HG03064 (cell line): Measurements from ENCODE around the gene GPX7.
"Not testable (repeated sequence)": the region's sequence is repeated elsewhere in the genome, so short reads cannot be mapped to it uniquely, and the experiment has no call there.

Experiments used
- ATAC-seq: cut with Tn5 transposase; IDR thresholded peaks from one replicate; pipeline ENCODE4 v1.9.1; 2021; ENCODE audit warnings: low read depth; ENCODE audit not compliant: unreplicated experiment

The GPX7 gene

DNA sequence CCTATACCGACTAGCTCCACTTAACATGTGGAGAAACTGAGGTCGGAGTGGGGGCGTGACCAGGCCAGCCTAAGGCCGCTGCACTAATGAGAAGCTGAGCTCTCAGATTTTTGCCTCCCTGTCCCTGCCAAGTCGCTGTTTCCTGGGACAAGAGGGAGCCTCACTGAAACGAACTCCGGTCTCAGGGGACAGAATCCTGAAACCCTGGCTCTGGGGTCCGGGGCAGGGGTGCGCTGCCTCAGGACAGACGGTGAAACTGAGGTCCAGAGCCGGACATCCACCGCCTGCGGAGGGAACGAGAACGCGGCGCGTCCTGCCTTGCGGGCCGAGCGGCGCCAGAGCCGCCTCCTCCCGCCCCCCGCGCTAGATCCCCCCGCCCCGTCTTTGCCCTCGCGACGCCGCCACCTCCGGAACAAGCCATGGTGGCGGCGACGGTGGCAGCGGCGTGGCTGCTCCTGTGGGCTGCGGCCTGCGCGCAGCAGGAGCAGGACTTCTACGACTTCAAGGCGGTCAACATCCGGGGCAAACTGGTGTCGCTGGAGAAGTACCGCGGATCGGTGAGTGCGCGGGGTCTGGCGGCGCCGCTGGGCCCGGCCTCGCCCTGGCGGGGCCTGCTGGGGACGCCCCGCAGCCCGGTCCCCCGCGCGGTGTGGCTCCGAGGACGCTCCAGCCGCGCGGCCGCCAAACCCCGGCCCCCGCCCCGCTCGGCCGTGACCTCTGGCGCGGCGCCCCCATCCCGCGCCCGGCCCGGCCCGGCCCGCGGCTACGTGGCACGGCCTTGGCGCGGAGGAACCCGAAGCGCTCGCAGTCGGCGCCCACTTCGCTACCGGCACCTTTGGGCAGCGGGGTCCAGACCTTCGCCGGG, at the start of gene GPX7:
Gene GPX7, plus strand, starts transcription at position 381 of the 865 bp plus-strand sequence. Its CDS starts 39 bp downstream, at position 420.
- ATAC-seq, result no peak

DNA sequence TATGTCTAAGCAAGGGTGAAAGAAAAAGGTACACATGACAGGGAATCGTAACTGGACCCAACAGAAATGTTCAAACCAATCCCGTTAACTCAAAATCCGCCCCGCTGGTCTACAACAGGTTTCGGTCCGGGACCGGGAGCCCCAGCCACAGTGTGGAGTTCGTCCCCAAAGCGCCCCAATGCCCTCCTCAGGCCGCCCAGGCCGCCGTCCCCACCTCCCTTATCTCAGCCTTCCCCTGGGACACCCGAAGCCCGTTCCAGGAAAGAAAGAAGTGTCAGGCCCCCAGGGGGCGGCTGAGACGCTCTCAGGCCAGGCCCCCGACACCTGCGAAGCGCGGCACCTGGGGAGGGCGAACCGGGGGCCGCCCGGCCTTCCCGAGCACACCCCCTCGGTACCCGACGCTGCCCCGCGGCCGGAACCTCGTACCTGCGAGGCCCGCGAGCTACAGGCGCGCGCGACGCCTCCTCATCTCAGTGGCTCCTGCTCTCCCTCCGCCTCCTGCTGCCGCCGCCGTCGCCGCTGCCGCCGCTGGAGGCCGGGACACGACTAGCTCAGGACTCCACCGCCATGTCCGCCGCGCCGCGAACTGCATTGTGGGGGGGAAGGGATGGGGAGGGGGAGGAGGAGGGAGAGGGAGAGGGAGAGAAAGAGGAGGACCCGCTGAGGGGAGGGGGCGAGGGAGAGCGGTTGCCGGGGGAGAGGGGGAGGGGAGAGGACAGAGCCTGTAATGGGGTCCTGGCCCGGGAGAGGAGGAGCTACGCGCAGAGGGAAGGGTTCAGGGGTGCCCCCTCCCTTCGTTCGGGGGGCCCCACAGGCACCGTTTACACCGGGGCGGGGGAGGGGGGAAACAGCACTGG, 49.4 kb upstream of the GPX7 start, which contains the start of gene TUT4:
Gene TUT4, minus strand, starts transcription at position 588 of the 857 bp plus-strand sequence. CDS start 26,812 bp downstream, outside the sequence.
- ATAC-seq, result peak; percentile 40

DNA sequence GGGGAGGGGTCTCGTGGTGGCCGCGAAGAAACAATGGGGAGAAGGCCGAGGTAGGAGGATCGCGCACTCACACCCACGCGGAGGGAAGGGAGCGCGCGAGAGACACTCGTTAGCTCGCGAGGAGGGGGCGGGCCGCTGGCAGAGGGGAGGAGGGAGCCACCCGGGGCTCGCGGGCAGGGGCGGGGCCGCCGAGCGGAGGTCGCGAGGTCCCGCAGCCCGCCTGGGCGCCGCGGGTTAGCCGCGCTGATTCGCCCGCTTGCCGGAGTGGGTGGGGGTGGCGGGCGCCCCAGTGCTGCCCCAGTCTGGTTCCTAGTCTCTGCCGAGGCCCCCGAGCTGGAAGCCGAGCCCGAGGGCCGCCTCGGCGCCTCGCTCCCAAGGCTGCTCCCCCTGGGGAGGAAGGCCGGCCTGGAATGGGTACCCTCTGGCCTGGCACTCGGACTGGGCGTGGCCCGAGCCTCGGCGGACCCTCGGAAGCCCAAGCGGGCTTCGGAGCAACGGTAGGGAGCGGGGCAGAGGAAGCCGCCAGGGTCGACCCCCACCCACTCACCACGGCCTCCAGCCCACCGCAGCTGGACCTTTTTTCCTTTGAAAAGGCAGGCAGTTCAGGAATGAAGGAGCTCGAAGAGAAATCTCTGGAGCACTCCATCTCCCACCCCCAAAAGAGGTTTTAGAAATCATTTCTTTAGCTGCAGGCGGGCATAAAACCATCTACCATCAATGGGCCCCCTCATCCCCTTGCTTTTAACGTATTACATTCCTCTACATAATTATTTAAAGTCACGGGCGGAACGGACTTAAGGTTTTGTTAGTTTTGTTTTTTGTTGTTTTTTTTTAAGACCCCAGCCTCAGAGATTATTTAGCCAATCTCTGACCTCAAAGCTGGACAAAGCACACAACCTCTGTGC, 48.6 kb upstream of the GPX7 start:
- ATAC-seq, result peak; percentile 65

DNA sequence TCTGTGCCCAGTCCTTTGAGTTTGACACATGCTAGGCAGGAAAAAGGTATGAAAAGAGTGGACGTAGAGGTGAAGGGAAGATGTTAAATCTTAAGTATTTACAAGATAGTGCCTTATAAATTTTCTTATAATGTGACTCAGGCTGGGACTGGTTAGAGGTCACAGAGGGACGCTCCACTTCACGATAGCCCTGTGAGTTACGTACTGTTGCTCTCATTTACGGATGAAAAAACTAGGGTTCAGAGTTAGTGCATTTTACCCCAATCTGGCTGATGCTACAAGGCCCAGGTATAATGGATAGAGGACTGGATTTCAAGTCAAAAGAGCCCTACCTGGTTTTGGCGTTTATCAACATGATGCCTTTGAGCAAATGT, 47.9 kb upstream of the GPX7 start:
- no peak for ATAC-seq

DNA sequence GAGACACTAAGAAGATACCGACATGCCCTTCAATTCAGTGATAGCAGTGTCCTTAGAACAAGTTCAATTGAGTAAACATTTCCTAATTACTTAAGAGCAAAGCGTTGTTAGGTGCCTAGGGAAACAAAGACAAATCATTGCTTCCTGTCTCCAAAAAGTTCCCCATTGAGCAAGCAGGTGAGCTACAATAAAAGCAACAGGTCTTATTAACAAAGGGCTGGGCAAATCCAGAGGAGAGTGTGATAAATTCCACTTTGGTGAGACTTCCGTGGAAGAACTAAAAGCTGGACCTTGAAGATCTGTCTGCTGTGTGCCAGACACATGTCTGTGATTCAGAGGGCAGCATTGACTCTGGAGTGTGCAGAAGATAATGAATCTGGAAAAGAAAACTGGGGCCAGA, 47.4 kb upstream of the GPX7 start:
- no peak for ATAC-seq

DNA sequence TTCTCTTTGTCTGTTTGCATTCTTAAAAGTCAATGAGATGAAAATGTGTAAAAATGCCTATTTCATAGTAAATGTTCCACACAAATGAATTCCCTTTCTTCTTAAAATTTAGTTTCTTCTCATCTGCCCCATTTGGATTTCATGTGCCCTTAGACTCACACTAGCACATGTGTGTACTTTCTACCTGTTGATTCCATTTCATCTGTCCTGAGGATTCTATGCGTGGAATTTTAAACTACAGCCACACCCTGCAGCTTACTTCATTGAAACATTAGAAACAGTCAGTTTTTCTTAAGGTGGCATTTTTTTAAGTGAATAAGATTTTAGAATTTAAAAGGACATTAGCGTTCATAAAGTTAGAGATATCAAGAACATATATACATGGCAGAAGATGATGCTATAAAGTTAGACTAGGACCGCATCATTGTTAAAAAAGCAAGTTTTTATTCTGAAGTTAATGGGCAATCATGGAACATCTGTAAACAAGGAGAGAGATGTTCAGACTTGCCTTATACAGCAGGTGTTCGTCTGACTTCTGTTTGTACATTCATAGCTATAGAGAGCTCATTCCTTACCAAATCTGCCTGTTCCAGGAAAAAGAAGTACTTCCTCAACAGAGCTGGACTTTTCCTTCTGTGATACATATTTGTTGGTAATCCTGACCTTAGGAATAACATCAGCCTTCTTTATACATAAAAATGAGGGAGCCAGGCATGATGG, 45.4 kb upstream of the GPX7 start:
- no peak for ATAC-seq

DNA sequence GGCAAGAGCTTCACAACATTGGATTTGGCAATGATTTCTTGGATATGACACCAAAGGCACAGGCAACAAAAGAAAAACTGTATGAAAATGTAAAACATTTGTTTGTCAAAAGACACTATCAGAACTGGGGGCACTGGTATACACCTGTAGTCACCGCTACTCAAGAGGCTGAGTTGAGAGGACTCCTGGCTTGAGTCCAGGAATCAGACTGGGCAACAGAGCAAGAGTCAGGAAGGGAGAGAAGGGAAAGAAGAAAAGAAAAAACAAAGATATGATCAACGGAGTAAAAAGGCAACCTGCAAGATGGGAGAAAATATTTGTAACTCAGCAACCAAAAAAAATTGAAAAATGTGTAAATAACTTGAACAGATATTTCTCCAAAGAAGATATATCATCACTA, 43.2 kb upstream of the GPX7 start:
- ATAC-seq, result no peak

DNA sequence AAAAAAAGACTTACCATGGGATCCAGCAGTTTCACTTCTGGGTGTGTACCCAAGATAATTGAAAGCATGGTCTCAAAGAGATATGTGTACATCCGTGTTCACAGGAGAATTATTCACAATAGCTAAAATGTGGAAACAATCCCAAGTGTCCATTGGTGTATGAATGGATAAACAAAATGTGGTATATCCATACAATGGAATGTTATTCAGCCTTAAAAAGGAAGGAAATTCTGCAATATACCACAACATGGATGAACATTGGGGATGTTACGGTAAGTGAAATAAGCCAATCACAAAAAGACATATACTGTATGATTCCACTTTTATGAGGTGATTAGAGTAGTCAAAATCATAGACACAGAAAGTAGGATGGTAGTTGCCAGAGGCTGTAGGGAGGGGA, 42.3 kb upstream of the GPX7 start:
- ATAC-seq, result no peak

DNA sequence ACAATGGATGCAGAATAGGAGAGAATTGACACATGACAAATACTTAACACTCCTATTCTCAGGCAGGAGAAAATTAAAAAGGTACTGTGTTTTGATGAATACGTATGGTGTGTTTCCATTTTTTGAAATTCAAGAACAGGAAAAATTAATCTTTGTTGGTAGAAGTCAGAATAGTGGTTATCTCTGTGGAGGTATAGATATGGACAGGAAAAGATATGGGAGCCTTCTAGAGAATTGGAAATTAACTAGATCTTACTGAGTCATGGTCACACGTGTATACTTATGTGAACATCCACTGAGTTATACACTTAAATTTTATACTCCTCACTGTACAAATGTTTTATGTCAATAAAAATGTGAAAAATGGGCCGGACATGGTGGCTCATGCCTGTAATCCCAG, 39.4 kb upstream of the GPX7 start:
- no peak for ATAC-seq

DNA sequence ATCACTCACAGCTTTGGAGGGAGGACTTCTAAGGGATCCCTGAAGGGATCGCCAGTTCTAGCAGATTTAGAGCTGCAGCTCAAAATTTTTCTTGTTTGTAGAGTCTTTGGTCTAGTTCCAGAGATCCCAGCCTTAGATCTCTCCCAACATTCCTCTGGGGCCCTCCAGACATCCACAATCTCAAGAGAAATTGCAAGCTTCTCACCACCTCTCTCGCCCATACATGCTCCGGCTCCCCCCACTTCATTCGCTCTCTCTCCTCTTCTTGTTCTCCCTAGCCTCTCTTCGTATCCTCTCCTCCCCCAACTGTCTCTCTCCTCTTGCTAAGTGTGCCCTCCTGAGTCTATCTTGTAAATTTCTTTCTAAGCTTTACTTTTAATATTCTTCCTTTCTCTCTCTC, 34.2 kb upstream of the GPX7 start:
- no peak for ATAC-seq

DNA sequence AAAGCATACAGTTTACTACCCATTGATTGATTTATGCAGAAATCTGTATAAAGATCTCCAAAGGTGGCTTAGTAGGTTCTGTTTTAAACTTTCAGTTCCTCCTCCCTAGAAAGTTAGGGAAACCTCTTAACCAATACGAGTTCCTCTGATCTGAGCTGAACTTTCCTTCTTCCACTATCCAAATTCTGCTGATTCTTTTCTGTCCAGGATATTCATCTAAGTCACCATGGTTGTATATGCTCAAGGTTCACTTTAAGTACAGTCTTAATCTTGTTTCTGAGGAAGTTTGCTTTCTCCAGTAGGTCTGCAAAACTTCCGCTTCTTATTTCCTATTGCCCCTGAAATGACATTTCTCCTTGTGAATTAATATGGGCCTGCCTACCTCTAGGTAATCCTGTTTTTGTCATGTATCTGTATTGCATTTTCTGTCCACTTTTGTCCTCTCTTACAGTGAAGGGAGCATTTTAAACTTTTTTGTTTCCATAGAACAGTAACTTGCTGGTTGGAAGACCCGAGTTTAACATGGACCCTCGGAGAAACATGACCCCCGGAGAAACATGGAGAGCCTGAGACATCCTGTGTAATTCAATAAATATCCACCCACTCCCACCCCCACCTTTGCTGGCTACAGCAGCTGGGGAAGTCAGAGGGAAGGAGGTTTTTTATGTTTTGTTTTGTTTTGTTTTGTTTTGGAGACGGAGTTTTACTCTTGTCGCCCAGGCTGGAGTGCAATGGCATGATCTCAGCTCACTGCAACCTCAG, 32.5 kb upstream of the GPX7 start:
- ATAC-seq, result no peak

DNA sequence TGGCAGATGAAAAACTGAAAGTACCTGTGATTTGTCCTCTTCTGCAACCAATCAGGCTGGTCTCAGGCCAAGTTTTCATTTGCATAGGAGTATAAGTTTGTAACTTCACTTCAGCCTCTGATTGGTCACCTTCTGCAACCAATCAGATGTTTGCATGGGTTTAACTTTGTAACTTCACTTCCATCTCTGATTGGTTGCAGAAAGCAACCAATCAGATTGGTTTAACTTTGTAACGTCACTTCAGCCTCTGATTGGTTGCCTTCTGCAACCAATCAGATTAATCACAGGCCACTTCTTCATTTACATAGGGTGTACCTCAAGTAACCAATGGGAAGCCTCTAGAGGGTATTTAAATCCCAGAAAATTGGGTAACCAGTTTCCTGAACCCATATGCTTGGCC, 30.4 kb upstream of the GPX7 start:
- no peak for ATAC-seq

DNA sequence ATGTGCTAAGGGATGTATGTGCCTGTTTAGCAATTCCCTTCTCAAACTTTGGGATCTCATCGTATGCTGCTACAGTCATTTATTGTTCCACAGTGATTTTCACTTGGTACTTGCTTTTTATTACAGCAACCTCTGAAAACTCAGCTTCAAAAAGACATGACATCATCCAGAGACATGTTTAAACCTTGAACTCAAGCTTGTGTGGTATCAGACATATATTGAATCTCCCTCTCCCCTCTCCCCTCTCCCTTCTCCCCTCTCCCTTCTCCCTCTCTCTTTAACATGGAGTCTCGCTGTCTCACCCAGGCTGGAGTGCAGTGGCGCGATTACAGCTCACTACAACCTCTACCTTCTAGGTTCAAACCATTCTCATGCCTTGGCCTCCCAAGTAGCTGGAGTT, 29.8 kb upstream of the GPX7 start:
- ATAC-seq, result no peak

DNA sequence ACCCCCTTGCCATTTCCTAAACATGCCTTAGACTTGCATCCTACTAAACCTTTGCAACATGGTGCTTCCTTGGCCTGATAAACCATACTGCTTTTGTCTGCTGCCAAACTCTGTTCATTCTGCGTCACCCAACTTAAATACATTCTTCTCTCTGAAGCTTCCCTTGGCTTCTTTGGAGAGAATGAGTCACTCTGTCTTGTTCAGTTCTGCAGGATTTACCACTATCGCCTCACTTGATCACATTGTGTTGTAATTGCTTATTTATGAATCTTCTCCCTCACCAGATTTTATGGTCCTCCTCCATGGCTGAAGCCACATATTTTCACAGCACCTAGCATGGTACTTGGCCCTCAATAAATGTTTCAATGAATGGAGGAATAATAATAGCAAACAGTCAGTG, 27.6 kb upstream of the GPX7 start:
- no peak for ATAC-seq

DNA sequence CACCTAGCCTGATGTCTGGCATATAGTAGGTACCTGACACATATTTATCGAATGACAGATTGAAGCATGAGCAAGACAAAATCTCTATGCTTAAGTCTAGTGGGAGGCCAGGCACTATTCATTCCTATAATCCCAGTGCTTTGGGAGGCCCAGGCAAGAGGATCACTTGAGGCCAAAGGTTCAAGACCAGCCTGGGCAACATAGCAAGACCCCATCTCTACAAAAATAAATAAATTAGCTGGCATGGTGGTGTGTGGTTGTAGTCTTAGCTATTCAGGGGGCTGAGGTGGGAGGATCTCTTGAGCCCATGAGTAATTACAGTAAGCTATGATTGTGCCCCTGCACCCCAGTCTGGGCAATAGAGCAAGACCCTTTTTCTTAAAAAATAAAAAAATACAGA, 26.1 kb upstream of the GPX7 start:
- no peak for ATAC-seq

DNA sequence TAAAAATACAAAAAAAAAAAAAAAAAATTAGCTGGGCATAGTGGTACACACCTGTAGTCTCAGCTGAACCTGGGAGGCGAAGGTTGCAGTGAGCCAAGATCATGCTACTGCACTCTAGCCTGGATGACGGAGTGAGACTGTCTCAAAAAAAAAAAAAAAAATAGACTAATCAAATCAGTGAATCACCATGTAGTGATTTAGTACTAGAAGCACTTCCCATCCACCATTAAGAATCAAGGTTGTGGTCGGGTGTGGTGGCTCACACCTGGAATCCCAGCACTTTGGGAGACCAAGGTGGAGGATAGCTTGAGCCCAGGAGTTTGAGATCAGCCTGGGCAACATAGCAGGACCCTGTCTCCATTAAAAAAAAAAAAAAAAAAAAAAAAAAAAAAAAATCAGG, 24.1 kb upstream of the GPX7 start:
- not testable (repeated sequence) for ATAC-seq

DNA sequence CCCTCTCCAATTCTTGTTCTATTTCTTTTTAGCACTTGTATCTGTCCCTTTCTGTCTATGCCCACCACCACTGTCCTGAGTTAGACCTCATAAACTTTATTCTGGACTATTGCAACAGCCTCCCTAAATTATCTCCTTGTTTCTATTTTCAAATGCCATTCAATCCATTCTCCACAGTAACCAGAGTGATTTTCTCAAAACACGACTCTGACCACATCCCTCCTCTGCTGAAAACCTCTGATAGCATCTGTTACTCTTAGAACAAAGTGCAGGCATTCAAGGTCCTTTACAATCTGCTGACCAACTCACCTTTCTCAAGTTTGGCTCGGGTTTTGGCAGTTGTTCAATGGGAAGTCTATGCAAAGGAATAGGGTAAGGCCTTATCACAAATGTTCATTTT, 22.8 kb upstream of the GPX7 start:
- no peak for ATAC-seq

DNA sequence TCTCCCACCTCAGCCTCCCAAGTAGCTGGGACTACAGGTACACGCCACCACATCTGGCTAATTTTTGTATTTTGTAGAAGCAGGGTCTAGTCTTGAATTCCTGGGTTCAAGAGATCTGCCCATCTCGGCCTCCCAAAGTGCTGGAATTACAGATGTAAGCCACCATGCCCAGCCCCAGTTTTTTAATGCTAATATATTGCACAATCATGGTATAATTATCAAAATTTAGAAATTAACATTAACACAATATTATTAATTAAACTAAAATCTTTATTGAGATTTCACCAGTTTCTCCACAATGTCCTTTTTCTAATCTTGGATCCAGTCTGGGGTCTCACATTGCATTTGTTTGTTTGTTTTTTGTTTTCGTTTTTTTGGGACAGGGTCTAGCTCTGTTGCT, 21.9 kb upstream of the GPX7 start:
- ATAC-seq, result no peak

DNA sequence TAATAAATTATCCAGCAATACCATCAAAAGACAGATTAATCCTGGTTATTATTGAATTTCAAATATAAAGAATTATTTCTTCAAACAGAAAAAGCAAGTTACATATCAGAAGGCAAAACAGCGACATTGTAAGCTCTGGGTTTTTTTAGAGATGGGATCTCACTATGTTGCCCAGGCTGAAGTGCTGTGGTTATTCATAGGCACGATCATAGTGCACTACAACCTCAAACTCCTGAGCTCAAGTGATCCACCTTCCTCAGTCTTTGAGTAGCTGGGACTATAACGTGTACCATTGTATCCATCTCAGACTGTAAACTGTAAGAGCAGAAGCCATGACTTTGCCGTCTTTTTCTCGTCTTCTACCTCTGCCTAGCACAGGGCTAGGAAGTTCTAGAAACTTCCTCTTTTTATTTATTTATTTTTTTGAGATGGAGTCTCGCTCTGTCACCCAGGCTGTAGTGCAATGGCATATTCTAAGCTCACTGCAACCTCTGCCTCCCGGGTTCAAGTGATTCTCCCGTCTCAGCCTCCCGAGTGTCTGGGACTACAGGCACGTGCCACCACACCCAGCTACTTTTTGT, 20.0 kb upstream of the GPX7 start:
- no peak for ATAC-seq
